ENCODE data around the gene RPL19.

Gene RPL19

GRCh38 chr17:39169101-39169500, 31.0 kb upstream of the RPL19 start:
- TF ChIP-seq EZH2 (IDR thresholded peaks at IDR 0.05) (no peak), FOXP2 (optimal IDR thresholded peaks at IDR 0.05; ENCODE audit: control extremely low read depth, extremely low read length, insufficient read depth) (no peak)
- Histone ChIP-seq H3K36me3 (ENCODE audit: insufficient read depth, low read length) (no peaks in the 10 kb centered on the region), H3K9me3 (ENCODE audit: low read depth, low read length) (no peaks in the 10 kb centered on the region), H3K9ac (ENCODE audit: insufficient read length) (no peak overlapping the region), H3K4me3 (no peak overlapping the region), H3K27ac (no peak overlapping the region)
- DNase-seq (ENCODE audit: low read depth, low spot score): no peak

GRCh38 chr17:39169518-39169917, 30.6 kb upstream of the RPL19 start:
- no peak for TF ChIP-seq FOXP2 (optimal IDR thresholded peaks at IDR 0.05; ENCODE audit: control extremely low read depth, extremely low read length, insufficient read depth)
- no peak for TF ChIP-seq POLR2AphosphoS5 (IDR thresholded peaks at IDR 0.05; ENCODE audit: borderline replicate concordance, low read depth, low read length)
- Histone ChIP-seq H3K9ac (ENCODE audit: insufficient read length) (no peak overlapping the region), H3K9me3 (ENCODE audit: low read depth, low read length) (no peaks in the 10 kb centered on the region), H3K4me3 (no peak overlapping the region), H3K36me3 (ENCODE audit: insufficient read depth, low read length) (no peaks in the 10 kb centered on the region), H3K27ac (no peak overlapping the region)
- DNase-seq (ENCODE audit: low read depth, low spot score): no peak

- Histone ChIP-seq H3K4me3 (no peak overlapping the region), H3K9me3 (ENCODE audit: low read depth, low read length) (no peaks in the 10 kb centered on the region), H3K36me3 (ENCODE audit: insufficient read depth, low read length) (no peaks in the 10 kb centered on the region), H3K9ac (ENCODE audit: insufficient read length) (no peak overlapping the region), H3K27ac (no peak overlapping the region)
- no peak for TF ChIP-seq EZH2 (IDR thresholded peaks at IDR 0.05)
- TF ChIP-seq POLR2AphosphoS5 (IDR thresholded peaks at IDR 0.05; ENCODE audit: borderline replicate concordance, low read depth, low read length): no peak
- no peak for TF ChIP-seq FOXP2 (optimal IDR thresholded peaks at IDR 0.05; ENCODE audit: control extremely low read depth, extremely low read length, insufficient read depth)
- DNase-seq (ENCODE audit: low read depth, low spot score): no peak
Measured at GRCh38 chr17:39170109-39170508, 30.0 kb upstream of the RPL19 start.

GRCh38 chr17:39170558-39170957, 29.5 kb upstream of the RPL19 start:
- H3K9me3 ChIP-seq (ENCODE audit: low read depth, low read length): no peaks in the 10 kb centered on the region
- H3K4me3 ChIP-seq: no peak overlapping the region
- H3K9ac ChIP-seq (ENCODE audit: insufficient read length): no peak overlapping the region
- TF ChIP-seq POLR2AphosphoS5 (IDR thresholded peaks at IDR 0.05; ENCODE audit: borderline replicate concordance, low read depth, low read length) (no peak), EZH2 (IDR thresholded peaks at IDR 0.05) (no peak), FOXP2 (optimal IDR thresholded peaks at IDR 0.05; ENCODE audit: control extremely low read depth, extremely low read length, insufficient read depth) (no peak)
- no peak overlapping the region for H3K27ac ChIP-seq
- H3K36me3 ChIP-seq (ENCODE audit: insufficient read depth, low read length): no peaks in the 10 kb centered on the region
- DNase-seq (ENCODE audit: low read depth, low spot score): no peak

- H3K9ac ChIP-seq (ENCODE audit: insufficient read length): no peak overlapping the region
- no peak for DNase-seq (ENCODE audit: low read depth, low spot score)
- no peaks in the 10 kb centered on the region for H3K9me3 ChIP-seq (ENCODE audit: low read depth, low read length)
Measured at GRCh38 chr17:39171933-39172332, 28.1 kb upstream of the RPL19 start.

GRCh38 chr17:39173080-39173479, 27.0 kb upstream of the RPL19 start:
- TF ChIP-seq POLR2AphosphoS5 (IDR thresholded peaks at IDR 0.05; ENCODE audit: borderline replicate concordance, low read depth, low read length) (no peak), FOXP2 (optimal IDR thresholded peaks at IDR 0.05; ENCODE audit: control extremely low read depth, extremely low read length, insufficient read depth) (no peak), EZH2 (IDR thresholded peaks at IDR 0.05) (no peak)
- peaks cover 5% of the 10 kb centered on the region; the same call in 1 of the 2 replicates for H3K36me3 ChIP-seq (ENCODE audit: insufficient read depth, low read length)

More at GRCh38 chr17:39171933-39172332, 28.1 kb upstream of the RPL19 start:
- no peak overlapping the region for H3K27ac ChIP-seq
- no peak overlapping the region for H3K4me3 ChIP-seq
- no peak for TF ChIP-seq FOXP2 (optimal IDR thresholded peaks at IDR 0.05; ENCODE audit: control extremely low read depth, extremely low read length, insufficient read depth)
- H3K36me3 ChIP-seq (ENCODE audit: insufficient read depth, low read length): no peaks in the 10 kb centered on the region; the same call in 1 of the 2 replicates

GRCh38 chr17:39173526-39174274, 26.4 kb upstream of the RPL19 start:
- Histone ChIP-seq H3K27ac (no peak overlapping the region), H3K9me3 (ENCODE audit: low read depth, low read length) (no peaks in the 10 kb centered on the region), H3K36me3 (ENCODE audit: insufficient read depth, low read length) (peaks cover 5% of the 10 kb centered on the region; the same call in 1 of the 2 replicates), H3K9ac (ENCODE audit: insufficient read length) (no peak overlapping the region), H3K4me3 (no peak overlapping the region)
- no peak for DNase-seq (ENCODE audit: low read depth, low spot score)
- no peak for TF ChIP-seq EZH2 (IDR thresholded peaks at IDR 0.05)
- TF ChIP-seq POLR2AphosphoS5 (IDR thresholded peaks at IDR 0.05; ENCODE audit: borderline replicate concordance, low read depth, low read length): no peak; the same call in 1 of the 2 replicates
- no peak for TF ChIP-seq FOXP2 (optimal IDR thresholded peaks at IDR 0.05; ENCODE audit: control extremely low read depth, extremely low read length, insufficient read depth)

More at GRCh38 chr17:39173080-39173479, 27.0 kb upstream of the RPL19 start:
- Histone ChIP-seq H3K9ac (ENCODE audit: insufficient read length) (no peak overlapping the region), H3K9me3 (ENCODE audit: low read depth, low read length) (no peaks in the 10 kb centered on the region), H3K4me3 (no peak overlapping the region), H3K27ac (no peak overlapping the region)
- no peak for DNase-seq (ENCODE audit: low read depth, low spot score)

- DNase-seq (ENCODE audit: low read depth, low spot score): peak; percentile 48
- Histone ChIP-seq H3K36me3 (ENCODE audit: insufficient read depth, low read length) (peaks cover 5% of the 10 kb centered on the region; the same call in 1 of the 2 replicates), H3K27ac (no peak overlapping the region), H3K9me3 (ENCODE audit: low read depth, low read length) (no peaks in the 10 kb centered on the region), H3K4me3 (no peak overlapping the region), H3K9ac (ENCODE audit: insufficient read length) (no peak overlapping the region)
- TF ChIP-seq EZH2 (IDR thresholded peaks at IDR 0.05): no peak
- TF ChIP-seq POLR2AphosphoS5 (IDR thresholded peaks at IDR 0.05; ENCODE audit: borderline replicate concordance, low read depth, low read length): no peak
- TF ChIP-seq FOXP2 (optimal IDR thresholded peaks at IDR 0.05; ENCODE audit: control extremely low read depth, extremely low read length, insufficient read depth): no peak
Measured at GRCh38 chr17:39174920-39175694, 25.0 kb upstream of the RPL19 start.

All from SK-N-MC (cell line).